Measurements from ENCODE around the gene BICC1.

BICC1 gene

DNA sequence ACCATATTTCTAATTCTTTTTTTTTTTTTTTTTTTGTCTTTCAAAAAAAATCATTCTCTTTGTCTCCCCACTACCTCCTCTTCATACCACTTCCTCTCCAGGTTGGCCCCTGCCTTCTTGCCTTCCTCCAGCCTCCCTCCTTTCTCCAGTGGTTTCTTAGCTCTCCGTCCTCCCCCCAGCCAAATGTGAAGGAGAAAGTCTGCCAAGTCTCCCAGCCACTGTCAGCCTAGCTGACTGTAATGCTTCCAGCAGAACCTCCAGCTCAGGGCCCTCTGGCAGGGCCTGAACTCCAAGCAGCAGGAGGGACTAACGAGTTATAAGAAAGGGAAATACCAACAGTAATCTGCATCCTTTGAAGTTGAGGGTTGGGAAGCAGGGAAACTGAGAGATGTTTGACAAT, 35.5 kb upstream of the BICC1 start:
- TF ChIP-seq, protein P1, sequence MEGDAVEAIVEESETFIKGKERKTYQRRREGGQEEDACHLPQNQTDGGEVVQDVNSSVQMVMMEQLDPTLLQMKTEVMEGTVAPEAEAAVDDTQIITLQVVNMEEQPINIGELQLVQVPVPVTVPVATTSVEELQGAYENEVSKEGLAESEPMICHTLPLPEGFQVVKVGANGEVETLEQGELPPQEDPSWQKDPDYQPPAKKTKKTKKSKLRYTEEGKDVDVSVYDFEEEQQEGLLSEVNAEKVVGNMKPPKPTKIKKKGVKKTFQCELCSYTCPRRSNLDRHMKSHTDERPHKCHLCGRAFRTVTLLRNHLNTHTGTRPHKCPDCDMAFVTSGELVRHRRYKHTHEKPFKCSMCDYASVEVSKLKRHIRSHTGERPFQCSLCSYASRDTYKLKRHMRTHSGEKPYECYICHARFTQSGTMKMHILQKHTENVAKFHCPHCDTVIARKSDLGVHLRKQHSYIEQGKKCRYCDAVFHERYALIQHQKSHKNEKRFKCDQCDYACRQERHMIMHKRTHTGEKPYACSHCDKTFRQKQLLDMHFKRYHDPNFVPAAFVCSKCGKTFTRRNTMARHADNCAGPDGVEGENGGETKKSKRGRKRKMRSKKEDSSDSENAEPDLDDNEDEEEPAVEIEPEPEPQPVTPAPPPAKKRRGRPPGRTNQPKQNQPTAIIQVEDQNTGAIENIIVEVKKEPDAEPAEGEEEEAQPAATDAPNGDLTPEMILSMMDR (IDR thresholded peaks at IDR 0.05; ENCODE audit: low read depth, low read length), result no peak
- no peak for DNase-seq (ENCODE audit: extremely low read depth, low read depth)

DNA sequence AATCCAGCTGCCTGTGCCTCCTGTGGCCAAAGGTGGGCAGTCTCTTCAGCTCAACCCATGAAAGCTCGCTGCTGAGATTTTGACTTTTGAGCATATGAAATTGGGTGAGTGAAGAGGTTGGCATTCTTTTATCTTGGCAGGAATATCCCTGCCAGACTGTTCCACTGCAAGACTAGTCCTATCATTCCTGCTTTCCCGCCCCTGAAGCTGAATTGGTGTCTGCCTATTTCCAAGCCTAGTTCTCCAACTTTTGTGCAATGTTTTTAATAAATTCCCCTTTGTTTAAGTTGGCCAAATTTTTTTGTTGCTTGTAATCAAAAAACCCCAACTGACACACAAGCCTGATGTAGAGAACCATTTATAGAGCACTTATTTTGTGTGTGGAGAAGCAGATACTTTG, 34.8 kb upstream of the BICC1 start:
- TF ChIP-seq, protein P1 (IDR thresholded peaks at IDR 0.05; ENCODE audit: low read depth, low read length), result peak; percentile 7
- DNase-seq (ENCODE audit: extremely low read depth, low read depth), result no peak

DNA sequence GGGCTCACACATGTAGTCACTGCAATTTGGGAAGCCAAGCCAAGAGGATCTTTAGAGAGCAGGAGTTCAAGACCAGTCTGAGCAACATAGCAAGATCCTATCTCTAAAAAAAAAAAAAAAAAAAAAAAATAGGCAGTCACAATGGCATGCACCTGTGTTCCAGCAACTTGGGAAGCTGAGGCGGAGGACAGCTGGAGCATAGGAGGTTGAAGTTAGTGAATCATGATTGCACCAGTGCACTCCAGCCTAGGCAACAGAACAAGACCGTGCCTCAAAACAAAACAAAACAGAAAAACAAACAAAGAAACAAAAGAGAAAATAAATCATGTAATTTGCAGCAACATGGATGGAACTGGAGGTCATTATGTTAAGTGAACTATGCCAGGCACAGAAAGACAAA, 33.6 kb upstream of the BICC1 start:
- TF ChIP-seq, protein P1 (IDR thresholded peaks at IDR 0.05; ENCODE audit: low read depth, low read length), result no peak
- no peak for DNase-seq (ENCODE audit: extremely low read depth, low read depth)

DNA sequence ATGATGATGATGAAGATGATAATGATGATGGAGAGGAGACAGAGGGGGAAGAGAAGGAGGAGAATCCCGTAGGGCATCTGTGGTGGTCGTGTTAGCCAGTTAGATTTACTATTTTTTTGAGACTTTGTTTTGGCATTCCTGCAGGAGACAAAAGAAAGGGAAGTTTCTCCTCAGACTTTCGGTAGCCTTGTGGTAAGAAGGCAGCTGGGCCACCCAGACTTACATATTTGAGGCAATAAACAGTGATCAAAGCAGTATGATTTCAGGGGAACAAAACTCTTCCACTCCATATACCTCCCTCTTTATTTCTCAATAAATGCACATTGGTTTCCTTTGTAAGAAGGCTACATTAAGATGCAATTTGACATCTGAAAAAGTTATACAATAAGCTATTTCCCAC, 32.4 kb upstream of the BICC1 start:
- DNase-seq (ENCODE audit: extremely low read depth, low read depth), result no peak
- TF ChIP-seq, protein P1 (IDR thresholded peaks at IDR 0.05; ENCODE audit: low read depth, low read length), result no peak

DNA sequence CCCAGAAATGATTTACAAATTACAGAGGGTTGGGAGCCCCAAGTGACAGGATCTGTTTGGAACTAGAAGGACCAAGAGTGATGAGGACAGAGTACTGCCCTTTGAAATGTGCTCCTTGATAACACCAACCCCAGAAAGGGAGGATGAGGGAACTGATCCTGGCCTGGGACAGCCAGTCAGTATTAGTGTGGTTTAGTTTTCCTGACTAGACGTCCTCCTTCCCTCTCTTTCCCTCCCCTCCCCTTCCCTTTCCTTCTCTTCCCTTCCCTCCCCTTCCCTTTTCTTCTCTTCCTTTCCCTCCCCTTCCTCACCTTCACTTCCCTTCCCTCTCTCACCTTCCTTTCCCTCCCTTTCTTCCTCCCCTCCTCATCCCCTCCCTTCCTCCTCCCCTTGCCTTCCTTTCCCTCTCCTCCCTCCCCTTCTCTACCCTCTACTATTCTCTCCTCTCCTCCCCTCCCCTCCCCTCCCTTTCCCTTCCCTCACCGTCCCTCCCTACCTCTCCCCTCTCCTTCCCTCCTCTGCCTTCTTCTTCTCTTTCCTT, 31.0 kb upstream of the BICC1 start:
- no peak for DNase-seq (ENCODE audit: extremely low read depth, low read depth)
- TF ChIP-seq, protein P1 (IDR thresholded peaks at IDR 0.05; ENCODE audit: low read depth, low read length), result no peak

DNA sequence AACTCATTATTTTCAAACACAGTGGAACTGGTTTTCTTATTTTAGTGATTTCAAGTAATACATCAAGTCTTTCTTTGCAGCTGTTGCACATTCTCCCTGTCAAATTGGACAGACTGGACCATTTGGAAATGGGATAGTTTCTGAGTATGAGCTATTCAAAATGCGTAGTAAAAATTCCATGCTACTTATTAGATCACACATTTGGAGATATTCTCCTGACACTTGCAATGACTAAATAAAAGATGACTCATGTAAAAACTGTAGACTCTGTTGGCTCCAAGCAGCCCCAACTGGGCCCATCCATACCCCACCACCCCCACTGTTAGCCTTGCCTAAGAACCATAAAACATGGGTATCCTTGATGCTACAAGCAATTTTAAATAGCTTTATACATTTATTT, 25.9 kb upstream of the BICC1 start:
- DNase-seq (ENCODE audit: extremely low read depth, low read depth), result no peak
- TF ChIP-seq, protein P1 (IDR thresholded peaks at IDR 0.05; ENCODE audit: low read depth, low read length), result no peak

DNA sequence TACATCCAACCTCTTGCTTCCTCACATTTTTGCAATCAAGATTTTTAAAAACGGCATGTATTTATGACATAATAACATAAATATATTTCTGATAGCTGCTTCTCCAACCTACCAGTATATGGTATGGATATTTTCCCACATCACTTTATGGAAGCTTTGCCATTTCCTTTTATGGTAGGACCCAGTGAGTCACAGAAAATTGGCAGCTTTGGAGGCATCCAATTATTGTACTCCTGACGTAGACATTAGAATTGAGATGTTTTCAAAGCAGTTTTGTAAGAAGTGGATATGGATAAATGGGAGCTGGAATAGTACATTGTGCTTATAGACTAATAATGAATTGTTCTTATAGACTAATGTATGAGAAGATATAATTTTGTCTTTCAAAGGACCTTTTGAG, 23.8 kb upstream of the BICC1 start:
- no peak for DNase-seq (ENCODE audit: extremely low read depth, low read depth)
- TF ChIP-seq, protein P1 (IDR thresholded peaks at IDR 0.05; ENCODE audit: low read depth, low read length), result no peak
